Muscle layer of colon (tissue), 2 donors: ENCODE measurements around the gene BSPRY.

Experiments
- H3K27ac ChIP-seq: one replicate; pipeline ENCODE4 v1.7.0; 2013; ENCODE audit warnings: low read depth, mild to moderate bottlenecking, low read length, moderate library complexity
- H3K27me3 ChIP-seq, 2 donors: one replicate each; pipeline ENCODE4 v1.7.0; 2013; ENCODE audit warnings: low read length in 2 of 2, mild to moderate bottlenecking in 2 of 2; ENCODE audit not compliant: insufficient read depth in 2 of 2, control insufficient read depth in 1 of 2
- H3K36me3 ChIP-seq: one replicate; pipeline ENCODE4 v1.7.0; 2013; ENCODE audit warnings: mild to moderate bottlenecking, low read length; ENCODE audit not compliant: insufficient read depth
- H3K4me1 ChIP-seq: one replicate; pipeline ENCODE4 v1.7.0; 2013; ENCODE audit warnings: mild to moderate bottlenecking, low read length; ENCODE audit not compliant: insufficient read depth
- H3K4me3 ChIP-seq, 2 donors: one replicate each; pipeline ENCODE4 v1.7.0; 2013; ENCODE audit warnings: low read length in 2 of 2, low read depth in 1 of 2, mild to moderate bottlenecking in 1 of 2, moderate library complexity in 1 of 2
- H3K9ac ChIP-seq: one replicate; pipeline ENCODE4 v1.7.0; 2013; ENCODE audit warnings: low read length
- H3K9me3 ChIP-seq: one replicate; pipeline ENCODE4 v1.7.0; 2013; ENCODE audit warnings: mild to moderate bottlenecking, low read length
- donor health status: abdominal sarcoma.
- donor health status: Adenocarcinoma of cecum.

Gene BSPRY

DNA sequence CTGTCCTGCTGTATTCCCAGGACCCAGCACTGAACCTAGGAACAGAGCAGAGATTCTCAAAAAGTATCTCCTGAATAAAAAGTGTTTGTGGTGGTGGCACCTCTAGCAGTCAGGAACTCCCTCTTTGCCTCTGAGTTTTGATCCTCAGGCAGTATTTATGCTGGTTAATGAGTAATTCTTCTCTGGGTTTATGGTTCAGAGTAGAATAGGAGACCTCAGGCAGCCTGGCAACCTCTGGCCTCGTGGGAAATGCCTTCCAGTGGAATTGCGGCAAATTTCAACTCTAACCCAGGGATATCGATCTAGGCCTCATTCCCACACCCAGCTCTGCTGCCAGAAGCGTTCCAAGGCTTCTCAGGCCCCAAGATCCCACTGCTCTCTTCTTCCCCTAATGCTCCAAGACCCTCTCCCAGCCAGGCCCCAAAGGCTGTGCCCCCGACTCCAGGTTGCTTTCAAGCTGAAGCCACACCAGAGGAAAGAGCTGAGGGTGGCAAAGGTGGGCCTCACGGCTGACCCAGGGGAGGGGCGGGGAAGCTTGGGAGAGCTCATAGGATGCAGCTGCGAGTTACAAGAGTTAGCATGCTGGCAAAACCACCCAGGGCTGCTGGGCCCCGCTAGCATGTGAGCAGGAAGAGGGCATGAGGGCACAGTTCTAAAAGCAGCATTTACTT lies 38.4 kb downstream of the BSPRY start:
- no peak overlapping the region for H3K4me3 ChIP-seq
- peaks cover 41% of the 10 kb centered on the region for H3K36me3 ChIP-seq
- no peaks in the 10 kb centered on the region for H3K4me1 ChIP-seq
- H3K27ac ChIP-seq = no peak overlapping the region
- no peaks in the 10 kb centered on the region for H3K9me3 ChIP-seq
- no peak overlapping the region for H3K9ac ChIP-seq
- H3K27me3 ChIP-seq = no peaks in the 10 kb centered on the region

DNA sequence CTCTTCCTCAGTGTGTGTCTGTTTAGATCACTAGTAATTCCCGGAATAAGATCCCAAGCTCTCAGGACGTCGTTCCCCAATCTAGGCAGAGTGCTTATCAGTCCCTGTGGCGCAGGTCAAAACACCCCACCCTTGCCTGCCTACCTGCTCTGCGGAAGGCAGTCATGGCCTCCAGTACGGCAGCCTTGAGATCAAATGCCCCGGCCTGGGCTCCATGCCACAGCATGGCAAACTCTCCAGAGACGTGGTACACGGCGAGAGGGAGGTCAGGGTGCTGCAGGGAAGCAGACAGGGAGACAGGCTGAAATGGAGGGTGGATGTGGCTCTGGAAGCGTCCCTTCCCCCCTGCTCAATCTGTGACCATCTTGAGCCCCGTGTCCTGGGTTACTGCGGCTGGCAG lies 39.5 kb downstream of the BSPRY start:
- Histone ChIP-seq H3K4me3 (no peak overlapping the region), H3K9ac (no peak overlapping the region), H3K4me1 (no peaks in the 10 kb centered on the region), H3K27ac (no peak overlapping the region), H3K9me3 (no peaks in the 10 kb centered on the region), H3K36me3 (peaks cover 50% of the 10 kb centered on the region), H3K27me3 (no peaks in the 10 kb centered on the region)

DNA sequence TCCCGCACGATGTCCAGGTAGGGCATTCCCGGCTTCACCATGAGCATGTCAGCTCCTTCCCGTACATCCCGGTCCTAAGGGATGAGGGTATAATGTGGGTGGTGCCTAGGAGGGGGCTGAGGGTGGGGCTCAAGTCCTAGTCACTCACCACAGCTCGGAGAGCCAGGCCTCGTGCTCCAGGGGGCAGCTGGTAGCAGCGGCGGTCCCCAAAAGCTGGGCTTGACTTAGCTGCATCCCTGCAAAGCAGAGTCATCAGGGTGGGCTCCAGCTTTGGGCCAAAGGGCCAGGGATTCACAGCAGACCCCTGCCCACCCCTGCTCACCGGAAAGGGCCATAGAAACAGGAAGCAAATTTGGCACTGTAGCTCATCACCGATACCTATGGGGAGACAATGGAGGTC lies 40.1 kb downstream of the BSPRY start:
- Histone ChIP-seq H3K4me1 (no peaks in the 10 kb centered on the region), H3K36me3 (peaks cover 50% of the 10 kb centered on the region), H3K27me3 (no peaks in the 10 kb centered on the region), H3K9ac (no peak overlapping the region), H3K4me3 (no peak overlapping the region), H3K27ac (no peak overlapping the region), H3K9me3 (no peaks in the 10 kb centered on the region)

DNA sequence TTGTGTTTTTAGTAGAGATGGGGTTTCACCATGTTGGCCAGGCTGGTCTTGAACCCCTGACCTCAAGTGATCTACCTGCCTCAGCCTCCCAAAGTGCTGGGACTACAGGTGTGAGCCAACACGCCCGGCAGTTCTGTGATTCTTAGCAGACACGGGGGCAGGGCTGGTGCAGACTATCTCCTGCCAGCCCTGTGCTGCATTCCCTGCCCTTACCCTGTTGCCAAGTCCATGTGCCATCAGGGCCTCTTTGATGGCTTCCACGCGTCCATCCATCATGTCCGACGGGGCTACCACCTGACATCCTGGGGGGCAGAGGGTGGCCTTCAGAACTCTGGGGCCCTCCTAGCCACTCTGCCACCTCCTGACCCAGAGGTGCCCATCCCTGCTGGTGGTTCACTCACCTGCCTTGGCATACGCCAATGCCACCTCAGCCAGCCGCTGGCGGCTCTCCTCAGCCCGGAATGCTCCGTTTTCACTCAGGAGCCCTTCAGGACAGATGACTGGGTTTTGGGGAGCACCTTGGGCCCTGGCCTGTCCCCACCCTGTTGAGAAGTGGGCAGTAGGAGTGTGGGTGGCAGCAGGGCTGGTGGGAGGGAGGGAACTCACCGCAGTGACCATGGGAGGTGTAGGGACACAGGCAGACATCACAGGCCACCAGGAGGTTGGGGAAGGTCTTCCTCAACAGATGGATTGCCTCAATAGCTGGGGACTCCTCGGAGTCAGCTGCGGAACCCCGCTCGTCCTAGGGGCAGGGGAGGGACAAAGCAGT lies 41.0 kb downstream of the BSPRY start:
- no peaks in the 10 kb centered on the region for H3K4me1 ChIP-seq
- no peak overlapping the region for H3K9ac ChIP-seq
- no peak overlapping the region for H3K27ac ChIP-seq
- no peaks in the 10 kb centered on the region for H3K27me3 ChIP-seq
- no peaks in the 10 kb centered on the region for H3K9me3 ChIP-seq
- H3K4me3 ChIP-seq = no peak overlapping the region
- peaks cover 50% of the 10 kb centered on the region for H3K36me3 ChIP-seq

DNA sequence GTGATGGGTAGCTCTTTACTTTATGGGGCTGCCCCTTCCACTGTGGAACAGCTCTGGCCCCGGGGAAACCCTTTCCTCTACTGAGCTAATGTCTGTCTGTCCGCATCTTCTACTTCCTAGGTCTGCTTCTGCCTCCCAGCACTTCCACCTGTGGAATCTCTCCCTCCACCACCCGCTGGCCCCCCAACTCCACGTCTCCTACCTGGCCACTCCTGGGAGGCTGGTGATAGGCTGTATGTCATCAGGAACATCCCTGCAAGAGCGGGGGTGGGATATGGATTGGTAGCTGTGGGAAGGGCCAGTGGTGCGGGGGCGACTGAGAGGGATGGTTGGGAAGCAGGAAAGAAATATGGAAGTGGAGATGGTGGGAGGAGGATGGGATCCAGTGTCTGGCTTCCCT lies 42.6 kb downstream of the BSPRY start:
- H3K4me1 ChIP-seq = no peaks in the 10 kb centered on the region
- H3K27me3 ChIP-seq = no peaks in the 10 kb centered on the region
- no peak overlapping the region for H3K4me3 ChIP-seq
- H3K9ac ChIP-seq = no peak overlapping the region
- H3K27ac ChIP-seq = no peak overlapping the region
- peaks cover 50% of the 10 kb centered on the region for H3K36me3 ChIP-seq
- no peaks in the 10 kb centered on the region for H3K9me3 ChIP-seq

DNA sequence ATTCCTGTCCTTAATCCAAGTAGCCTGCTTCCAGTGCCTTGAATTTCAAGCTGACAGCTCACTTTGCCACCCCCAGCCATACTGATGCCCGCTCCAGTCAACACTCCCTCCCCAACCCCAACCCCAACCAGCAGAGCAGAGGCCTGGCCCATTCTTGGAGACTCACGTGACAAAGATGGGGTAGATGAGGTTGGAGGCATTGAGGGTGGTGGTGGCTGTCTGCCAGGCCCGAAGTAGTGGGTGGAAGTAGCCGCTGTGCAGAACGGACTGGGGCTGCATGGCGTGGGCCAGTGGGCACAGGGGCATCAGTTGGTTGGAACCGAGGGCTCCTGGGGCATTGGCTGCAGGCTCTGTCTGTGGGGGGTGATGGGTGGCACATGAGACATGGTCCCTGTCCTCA lies 43.9 kb downstream of the BSPRY start:
- no peak overlapping the region for H3K9ac ChIP-seq
- H3K9me3 ChIP-seq = no peaks in the 10 kb centered on the region
- peaks cover 44% of the 10 kb centered on the region for H3K36me3 ChIP-seq
- H3K27ac ChIP-seq = no peak overlapping the region
- no peaks in the 10 kb centered on the region for H3K27me3 ChIP-seq
- H3K4me3 ChIP-seq = no peak overlapping the region
- H3K4me1 ChIP-seq = no peaks in the 10 kb centered on the region

DNA sequence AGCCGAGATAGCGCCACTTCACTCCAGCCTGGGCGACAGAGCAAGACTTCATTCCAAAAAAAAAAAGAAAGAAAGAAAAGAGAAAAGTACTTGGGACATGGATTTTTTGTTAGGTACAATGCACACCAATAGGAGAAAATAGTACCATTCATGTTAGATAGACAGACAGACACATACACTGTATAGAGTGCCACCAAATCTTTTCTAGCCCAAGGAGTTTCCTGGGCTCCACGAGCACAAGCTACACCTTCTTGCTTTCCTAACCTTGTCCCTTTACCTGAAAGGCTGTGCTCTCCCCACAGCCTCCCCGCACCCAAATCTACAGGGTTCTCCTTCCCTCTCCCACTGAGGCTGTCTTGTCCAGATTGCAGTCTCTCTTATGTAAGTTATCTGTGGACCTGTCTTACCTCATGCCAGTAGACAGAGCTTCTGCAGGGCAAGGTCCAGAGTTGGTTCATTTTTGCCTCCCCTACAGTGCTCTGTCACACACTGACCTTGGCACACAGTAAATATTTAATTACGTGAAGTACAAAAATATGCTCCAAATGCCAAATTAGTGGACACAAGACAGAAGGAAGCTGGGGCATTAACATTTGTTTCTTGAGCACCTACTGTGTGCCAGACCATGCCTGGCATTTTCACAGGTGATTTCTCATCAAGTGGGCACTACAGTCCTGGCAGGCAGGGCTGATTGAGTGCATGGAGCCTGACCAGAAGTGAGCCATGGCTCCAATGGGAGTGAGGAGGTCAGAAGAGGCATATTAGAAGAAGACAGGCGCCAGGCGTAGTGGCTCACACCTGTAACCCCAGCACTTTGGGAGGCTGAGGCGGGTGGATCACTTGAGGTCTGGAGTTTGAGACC lies 45.9 kb downstream of the BSPRY start:
- Histone ChIP-seq H3K27me3 (no peaks in the 10 kb centered on the region), H3K4me3 (no peak overlapping the region), H3K9ac (no peak overlapping the region), H3K36me3 (peaks cover 28% of the 10 kb centered on the region), H3K4me1 (peaks cover 10% of the 10 kb centered on the region), H3K27ac (no peak overlapping the region), H3K9me3 (no peaks in the 10 kb centered on the region)

DNA sequence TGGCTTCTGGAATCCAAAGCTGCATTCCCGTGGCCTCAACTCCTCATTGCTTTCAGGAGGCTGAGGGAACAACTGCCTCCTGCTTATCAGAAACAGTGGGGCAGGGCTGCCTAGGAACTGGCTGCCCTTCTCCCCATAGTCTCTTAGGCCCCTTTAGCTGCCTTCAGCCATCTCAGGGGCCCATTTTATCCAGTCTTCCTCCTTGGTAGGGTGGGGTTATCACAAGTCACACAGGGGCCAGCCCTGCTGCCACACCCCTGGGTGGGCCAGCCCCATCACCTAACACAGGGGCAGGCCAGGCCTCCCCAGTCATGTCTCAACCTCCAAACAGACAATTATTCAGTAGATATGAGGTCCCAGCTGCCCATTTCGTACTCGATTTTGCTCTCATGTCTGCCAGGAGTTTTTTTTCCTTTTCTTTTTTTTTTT lies 47.9 kb downstream of the BSPRY start:
- Histone ChIP-seq H3K27ac (no peak overlapping the region), H3K4me3 (no peak overlapping the region), H3K27me3 (no peaks in the 10 kb centered on the region), H3K36me3 (peaks cover 9% of the 10 kb centered on the region), H3K4me1 (peaks cover 17% of the 10 kb centered on the region), H3K9me3 (no peaks in the 10 kb centered on the region), H3K9ac (no peak overlapping the region)

DNA sequence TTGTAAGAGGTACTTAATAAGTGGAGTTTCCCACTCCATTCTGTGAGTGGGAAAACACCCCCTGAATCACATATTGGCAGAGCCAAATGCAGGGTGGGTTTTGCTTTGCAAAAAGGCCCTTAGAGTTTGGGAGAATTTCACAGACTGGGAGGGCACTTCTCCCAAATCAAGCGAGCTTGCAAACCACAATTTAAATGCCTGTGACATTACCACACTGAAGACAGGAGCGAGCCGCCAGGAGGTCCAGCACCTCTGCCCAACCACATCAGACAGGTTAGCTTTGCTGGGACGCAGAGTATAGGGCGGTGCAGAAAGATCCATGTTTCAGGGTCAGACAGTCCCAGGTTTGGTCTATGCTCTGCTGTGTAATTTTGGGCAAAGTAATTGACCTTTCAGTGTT lies 49.5 kb downstream of the BSPRY start:
- Histone ChIP-seq H3K36me3 (no peaks in the 10 kb centered on the region), H3K27ac (no peak overlapping the region), H3K9me3 (no peaks in the 10 kb centered on the region), H3K4me3 (no peak overlapping the region), H3K9ac (no peak overlapping the region), H3K4me1 (peaks cover 17% of the 10 kb centered on the region), H3K27me3 (no peaks in the 10 kb centered on the region)

DNA sequence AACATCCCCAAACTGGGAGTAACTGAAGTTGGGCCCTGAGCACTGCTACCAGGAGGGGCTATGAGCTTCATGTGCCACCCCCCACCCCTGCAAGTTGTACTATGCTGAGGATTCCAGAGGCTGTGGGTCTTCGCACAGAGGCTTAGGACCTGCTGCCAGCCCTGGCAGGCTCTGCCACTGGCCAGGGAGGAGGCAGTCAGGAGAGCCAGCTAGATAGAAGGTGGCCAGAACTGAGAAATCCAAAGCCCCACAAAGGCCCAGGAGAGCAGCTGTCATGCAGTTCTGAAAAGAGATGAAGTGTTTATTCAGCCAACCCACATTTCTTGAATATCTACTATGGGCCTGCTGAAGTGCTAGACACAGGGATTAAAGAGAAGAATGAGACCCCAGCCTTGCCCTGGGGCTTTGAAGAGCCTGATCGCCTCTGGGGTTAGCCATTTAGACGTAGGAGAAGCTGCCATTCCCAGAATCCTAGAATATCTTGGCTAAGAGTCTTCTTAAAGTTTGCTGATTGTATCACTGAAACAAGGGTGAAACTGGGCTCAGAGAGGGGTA lies 50.4 kb downstream of the BSPRY start:
- Histone ChIP-seq H3K9ac (no peak overlapping the region), H3K4me1 (peaks cover 17% of the 10 kb centered on the region), H3K4me3 (peak overlapping the region in 1 of 2 donors; percentile 78), H3K27ac (no peak overlapping the region), H3K27me3 (no peaks in the 10 kb centered on the region), H3K36me3 (no peaks in the 10 kb centered on the region), H3K9me3 (no peaks in the 10 kb centered on the region)
